ENCODE measurements around the gene BMP10.

BMP10 gene

DNA sequence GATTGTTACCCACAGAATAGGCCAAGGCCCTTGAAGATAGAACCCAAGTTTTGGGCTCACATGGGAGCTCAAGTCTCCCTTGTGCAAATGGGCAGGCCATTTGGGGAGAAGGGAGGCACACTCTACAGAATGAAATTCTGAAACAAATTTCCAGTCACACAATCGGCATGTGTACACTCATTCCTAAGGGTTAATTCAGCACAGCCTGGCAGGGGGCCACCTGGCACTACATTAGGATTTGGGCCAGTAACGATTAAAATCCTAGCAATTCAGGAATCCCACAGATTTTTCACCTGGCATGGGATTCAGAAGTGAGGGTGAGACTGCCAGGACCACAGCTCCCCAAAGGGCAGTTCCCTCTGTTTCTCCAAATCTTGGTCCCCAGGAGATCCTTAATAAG, 46.4 kb downstream of the BMP10 start:
- DNase-seq (ENCODE audit: extremely low read depth in 1 of 2, low read depth in 1 of 2) = no peak

GRCh38 chr2:68822207-68822872, 48.9 kb downstream of the BMP10 start:
- no peak for DNase-seq (ENCODE audit: extremely low read depth in 1 of 2, low read depth in 1 of 2)

DNA sequence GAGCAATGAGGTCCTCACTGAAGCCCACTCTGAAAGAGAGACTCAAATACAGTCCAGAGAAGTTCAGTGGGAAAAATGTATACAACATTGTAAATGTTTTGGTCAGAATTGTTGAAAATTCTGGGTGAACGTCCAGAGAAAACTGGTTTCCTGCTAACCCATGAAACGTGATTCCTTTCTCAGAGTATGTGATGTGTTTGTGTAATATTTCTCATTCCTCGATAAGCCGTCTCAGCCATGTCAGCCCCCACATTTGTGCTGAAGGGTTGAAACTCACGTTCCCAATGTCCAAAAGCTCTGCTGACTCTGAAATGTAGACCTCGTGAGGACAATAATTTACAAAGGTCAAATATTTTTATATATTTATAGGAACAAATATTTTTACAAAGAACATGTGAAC, 51.6 kb downstream of the BMP10 start:
- no peak for DNase-seq (ENCODE audit: extremely low read depth in 1 of 2, low read depth in 1 of 2)

GRCh38 chr2:68817306-68817705, 53.9 kb downstream of the BMP10 start:
- no peak for DNase-seq (ENCODE audit: extremely low read depth in 1 of 2, low read depth in 1 of 2)

All from stimulated activated CD8-positive, alpha-beta memory T cell treated with anti-CD3 and anti-CD28 coated beads, Interleukin-7, amount 100 ng/mL, for 48 hours (primary cell).